ENCODE data around the gene IDH3A.

IDH3A gene

DNA sequence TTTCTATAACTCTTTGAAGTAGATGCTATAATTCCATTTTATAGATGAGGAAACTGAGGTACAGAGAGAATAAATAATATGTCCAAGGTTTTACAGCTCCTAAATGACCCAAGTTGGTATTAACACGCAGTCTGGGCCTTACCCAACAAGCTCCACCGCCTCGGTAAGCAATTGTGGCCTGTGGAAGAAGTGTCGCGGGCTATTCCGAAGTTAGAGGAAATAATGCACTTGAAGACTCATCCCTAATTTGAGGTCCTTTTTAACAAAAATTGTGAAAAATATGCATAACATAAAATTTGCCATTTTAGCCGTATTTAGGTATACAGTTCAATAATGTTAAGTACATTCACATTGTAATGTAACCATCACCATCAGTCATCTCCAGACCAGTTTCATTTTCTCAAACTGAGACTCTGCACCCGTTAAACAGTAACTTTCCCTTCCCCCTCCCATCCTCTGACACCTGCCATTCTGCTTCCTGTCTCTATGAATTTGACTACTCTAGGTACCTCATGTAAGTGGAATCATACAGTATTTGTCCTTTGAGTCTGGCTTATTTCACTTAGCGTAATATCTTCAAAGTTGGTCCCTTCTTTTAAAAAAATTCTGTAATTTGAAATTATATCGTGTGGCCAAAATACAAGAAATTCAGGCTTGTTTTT, 18.2 kb downstream of the IDH3A start:
- no peak for DNase-seq (ENCODE audit: low read depth)

DNA sequence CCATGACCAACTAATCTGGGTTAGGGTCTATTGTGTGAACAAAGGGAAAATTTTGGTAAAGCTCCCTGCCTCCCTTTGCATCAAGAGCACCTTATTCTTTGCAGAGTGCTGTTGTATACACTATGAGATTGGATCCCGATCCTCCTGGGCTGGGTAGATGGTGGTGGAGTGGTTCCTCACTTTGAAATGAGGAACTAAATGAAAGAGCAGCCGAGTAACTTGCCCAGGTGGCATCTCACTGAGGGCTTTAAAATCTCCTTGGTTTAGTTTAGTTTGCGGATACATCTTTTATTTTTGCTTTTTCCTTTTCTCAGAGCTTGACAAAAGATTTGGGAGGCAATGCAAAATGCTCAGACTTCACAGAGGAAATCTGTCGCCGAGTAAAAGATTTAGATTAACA, 19.4 kb downstream of the IDH3A start:
- DNase-seq (ENCODE audit: low read depth), result no peak

DNA sequence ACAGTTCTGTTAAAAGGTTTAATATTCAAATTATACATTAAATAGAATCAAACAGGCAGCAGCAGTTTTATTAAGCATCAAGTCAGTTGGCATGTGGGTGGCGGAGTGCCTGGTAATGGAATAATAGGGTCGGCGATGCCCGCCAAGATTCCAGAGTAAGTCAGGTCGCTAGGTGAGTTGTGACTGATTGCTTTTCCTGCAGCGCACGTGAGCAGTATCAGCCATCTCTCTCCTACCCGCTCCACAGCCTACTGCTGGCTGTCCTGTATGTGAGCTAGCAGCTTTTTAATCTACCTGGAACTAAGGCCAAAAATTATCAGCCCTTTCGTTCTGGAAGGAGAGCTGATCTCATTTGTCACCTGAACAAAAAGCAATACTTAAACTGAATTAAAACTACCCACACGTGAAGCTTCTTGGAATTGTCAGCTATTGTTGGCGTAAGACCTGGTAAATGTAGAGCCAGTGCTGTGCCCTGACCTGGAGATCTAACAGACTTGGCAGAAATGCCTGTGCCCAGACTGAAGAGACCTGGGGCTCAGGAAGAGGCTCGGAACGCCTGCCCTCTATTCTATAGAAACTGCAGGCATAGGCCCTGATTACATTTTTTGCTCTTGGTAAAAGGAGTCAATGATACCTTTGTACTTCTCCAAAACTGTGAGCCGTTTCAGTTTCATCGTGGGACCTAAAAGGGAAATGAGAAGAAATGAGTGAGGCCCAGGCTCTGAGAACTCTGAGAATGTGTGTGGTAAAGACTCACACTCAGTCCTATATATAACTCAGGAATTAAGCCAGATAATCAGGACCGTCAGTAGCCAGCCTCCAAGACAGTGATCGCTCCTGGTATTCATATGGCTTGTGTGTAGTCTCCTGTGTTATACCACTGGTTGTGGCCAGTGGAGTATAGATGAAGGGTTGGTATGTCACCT, 21.9 kb downstream of the IDH3A start:
- DNase-seq (ENCODE audit: low read depth), result no peak

DNA sequence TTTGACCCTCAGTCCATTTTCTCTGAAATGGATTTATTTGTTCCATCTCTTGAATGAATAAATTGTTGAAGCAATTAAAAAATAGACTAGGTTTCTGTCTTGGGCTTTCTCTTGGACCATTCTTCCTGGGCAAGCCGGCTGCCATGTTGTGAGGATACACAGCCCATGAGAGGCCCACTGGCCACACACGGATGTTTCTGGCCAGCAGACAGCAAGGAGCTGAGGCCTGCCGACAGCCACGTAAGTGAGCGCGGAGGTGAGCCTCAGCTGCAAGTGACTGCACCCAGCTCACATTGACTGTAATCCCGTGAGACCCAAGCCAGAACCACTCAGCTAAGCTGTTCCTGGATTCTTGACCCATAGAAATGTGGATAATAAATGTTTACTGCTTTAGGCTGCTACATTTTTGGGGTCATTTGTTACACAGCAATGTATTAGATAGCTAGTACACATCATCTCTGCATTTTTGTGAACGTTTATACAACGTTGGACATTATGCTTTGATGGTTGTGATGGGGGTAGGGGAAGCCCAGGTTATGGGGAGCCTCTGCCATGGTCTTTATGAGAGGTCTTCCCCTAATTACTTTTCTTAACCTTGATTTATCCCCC, 22.8 kb downstream of the IDH3A start:
- DNase-seq (ENCODE audit: low read depth), result no peak

DNA sequence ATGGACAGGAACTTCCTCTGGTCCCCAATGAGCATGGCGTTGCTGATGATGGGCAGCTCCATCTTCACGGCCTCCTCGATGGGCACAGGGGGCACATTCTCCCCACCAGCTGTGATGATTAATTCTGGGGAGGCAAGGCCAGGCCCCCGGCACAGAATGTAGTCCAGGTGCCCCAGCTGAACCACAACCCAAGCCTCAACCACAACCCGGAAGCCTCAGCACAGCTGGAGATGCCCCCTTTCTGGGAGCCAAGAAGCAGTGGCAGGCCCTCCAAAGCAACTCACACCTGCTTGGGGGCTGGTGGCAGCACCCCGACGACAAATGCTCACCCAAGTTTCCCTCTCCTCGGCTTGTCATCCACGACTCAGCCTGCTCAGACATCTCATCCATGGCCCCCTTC, 25.2 kb downstream of the IDH3A start:
- DNase-seq (ENCODE audit: low read depth), result no peak

DNA sequence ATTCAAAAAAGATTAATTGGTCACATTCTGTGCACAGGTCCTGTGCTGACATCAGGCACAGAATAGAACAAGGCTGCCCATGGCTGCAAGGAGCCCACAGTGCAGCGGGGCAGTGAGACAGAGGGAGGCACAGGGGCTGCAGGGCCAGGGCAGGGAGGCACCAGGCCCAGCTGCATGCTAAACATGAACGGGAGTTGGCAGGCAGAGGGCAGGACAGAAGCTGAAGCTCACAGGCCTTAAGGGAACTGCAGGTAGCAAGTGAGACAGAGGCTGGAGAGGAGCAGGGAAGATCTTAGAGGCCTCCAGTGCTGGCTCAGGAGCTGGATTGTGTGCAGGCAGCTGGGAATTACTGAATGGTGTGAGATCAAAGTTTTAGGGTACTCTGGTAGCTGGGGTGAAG, 26.2 kb downstream of the IDH3A start:
- DNase-seq (ENCODE audit: low read depth), result no peak

DNA sequence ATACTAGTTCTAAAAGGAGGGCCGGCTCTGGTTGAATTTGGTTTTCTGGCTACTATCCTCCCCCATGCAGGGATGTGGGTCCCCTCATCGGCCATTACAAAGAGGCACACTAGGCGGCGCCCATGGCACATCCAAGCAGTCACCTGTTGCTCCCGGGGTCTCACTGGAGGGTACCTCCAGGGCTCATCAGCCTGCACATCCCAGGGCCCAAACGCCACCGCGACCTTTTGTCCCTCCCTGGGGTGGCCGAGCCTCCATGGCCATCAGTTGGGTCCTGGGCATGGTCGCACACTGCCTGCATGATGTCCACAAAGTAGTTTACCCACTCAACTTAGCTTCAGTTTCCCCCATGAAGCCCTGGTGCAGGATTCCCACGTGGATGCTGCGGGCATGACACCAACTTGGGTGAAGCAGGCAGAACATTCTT, 28.3 kb downstream of the IDH3A start:
- DNase-seq (ENCODE audit: low read depth), result no peak

DNA sequence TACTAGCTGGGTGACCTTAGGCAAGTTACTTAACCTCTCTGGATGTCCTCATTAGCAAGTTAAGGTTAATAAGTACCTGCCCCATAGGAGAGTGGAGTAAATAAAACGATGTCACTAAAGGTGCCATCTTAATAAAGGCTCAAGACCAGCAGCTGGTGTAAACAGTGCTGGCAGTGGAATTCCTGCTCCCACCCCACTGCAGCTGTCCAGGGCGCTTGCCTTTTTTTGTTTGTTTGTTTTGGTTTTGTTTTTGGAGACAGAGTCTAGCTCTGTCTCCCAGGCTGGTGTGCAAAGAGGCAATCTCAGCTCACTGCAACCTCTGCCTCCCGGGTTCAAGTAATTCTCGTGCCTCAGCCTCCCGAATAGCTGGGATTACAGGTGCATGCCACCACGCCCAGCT, 28.9 kb downstream of the IDH3A start:
- no peak for DNase-seq (ENCODE audit: low read depth)

DNA sequence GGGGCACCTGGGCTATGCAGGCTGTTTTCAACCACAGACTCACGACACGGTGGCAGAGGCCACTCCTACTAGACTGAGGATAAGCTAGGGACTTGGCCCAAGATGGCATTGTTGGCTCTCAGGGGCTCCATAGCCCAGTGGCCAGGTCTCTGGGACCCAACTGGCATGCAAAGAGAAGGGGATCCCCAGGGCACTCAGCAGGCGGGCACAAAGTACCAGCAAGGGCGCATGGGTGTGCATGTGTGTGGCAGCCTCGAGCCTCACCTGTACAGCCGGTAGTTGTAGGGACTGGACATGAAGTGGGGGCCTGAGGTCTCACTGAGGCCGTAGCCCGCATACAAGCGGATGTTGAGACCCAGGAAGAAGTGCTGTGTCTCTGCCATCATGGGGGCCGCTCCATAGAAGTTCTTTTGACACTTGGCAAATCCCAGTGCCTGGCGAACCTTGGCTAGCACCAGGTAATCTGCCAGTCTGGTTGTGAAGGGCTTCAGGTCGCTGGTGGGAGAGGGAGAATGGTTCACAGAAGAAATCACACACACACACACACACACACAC, 30.2 kb downstream of the IDH3A start:
- DNase-seq (ENCODE audit: low read depth), result no peak

DNA sequence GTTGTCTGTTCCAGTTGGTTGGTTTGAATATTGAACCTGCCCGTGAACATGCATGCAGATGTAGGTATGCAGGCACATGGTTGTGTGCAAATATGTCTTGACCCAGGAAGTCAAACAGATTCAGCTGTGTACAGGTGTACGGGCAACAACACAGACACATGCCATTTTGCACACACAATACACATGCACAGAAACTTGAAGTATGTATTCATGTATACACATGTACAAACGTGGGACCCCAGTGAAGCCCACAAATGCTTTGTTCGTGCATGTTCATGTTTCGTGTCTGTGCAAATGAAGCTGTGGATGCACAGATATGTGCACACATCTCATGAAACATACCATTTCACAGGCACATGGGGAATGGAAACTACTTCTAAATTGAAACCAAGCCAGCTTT, 30.7 kb downstream of the IDH3A start:
- no peak for DNase-seq (ENCODE audit: low read depth)

DNA sequence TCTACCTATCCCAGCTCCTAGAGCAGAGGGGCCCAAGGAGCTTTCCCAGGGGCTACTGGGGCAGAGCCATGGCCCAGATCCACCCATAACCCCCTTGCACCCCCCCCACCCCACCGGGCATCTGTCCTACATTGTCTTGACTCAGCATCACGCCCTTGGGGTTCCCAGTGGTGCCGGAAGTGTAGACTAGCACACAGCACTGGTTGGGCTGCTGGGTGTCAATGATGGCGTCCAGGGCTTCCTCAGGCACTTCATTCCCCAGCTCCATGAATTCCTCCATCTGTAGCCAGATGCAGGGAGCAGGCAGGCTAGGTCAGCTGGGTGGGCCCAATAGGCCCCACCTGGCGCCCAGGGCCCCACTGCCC, 33.2 kb downstream of the IDH3A start:
- no peak for DNase-seq (ENCODE audit: low read depth)

DNA sequence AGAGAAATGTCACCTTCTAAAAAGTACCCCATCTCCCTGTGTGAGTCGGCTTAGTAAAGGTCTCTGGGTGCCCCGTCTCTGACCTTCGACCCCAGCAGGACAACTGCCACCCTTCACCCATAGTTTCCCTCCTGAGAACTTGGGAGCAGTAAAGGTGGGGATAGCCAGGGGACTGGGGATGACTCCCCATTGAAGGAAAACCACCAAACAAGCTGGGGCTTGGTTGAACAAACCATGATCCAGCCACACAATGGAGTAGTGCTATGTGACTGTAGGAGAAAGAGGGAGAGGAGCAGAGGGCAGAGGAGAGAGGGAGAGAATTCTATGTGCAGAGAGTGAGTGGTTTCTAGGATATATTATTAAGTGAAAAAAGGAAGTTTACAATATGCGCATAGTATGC, 33.7 kb downstream of the IDH3A start:
- DNase-seq (ENCODE audit: low read depth), result no peak

DNA sequence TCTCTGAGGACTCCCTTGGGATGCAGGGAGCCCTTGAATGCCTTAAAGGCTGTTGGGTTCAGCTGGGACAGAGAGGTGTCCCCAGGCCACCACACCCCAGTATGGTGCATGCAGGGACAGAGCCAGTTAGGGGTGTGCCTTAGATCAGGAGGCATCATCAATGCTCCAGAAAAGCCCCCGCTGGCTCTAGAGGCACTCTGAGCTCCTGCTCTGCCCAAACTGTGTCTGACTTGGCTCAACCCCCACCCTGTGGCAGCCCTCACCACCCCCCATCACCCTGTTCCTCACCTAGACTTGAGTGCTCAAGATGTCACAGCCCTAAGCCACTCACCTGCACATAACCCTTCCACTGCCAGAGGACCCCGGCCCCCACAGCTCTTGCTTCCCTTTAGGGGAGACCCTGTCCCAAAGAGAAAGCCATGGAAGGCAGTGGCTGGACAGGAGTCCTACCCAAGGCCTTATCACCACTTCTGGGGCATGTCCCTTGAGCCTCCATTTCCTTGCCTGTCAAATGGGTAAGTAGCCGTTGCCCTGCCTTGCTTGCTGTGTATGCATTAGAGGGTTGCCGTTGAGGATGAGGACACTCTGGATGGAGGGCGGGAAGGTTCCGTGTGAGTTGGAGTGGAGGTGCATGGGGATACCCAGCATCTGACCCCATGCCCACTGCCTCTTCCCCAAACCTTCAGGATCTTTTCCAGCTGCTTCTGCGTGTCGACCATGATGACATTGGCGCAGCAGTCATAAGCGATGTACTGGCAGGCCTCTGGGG, 43.8 kb downstream of the IDH3A start:
- DNase-seq (ENCODE audit: low read depth), result no peak

DNA sequence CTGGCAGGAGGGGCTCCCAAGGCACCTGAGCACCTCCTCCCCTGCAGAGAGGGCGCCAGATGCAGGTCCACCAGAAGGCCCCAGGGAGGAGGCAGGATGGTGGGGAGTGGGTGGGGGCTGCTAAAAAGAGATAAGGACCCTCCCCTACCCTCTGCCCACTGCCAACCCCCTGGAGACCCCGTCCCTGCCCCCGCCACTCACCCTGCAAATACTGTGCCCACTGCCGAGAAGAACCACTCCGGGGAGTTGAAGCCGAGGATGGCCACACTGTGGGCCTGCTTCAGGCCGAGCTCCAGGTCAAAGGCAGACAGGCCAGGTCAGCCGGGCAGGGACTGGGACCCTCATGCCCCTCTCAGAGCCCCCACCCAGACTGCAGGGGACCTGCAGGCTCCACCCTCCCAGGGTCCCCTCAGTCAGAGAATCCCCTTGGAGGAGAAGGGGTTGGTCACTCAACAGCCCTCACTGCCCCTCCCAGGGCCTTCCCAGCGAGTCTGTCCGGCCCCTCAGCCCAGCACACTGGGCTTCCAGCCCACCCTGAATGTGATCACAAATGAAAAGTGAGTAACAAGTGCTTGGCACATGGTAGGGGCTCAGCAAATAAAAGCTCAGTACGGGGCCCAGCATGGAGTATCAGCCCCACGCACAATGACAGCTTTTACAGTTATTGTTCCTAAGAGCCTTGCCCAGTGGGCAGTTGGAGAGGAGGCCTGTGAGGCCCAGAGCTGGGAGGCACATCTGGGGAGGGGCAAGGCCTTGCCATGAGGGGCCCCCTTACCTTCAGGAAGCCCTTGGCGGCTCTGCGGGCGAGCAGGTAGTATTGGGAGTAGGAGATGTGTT, 44.8 kb downstream of the IDH3A start:
- no peak for DNase-seq (ENCODE audit: low read depth)

DNA sequence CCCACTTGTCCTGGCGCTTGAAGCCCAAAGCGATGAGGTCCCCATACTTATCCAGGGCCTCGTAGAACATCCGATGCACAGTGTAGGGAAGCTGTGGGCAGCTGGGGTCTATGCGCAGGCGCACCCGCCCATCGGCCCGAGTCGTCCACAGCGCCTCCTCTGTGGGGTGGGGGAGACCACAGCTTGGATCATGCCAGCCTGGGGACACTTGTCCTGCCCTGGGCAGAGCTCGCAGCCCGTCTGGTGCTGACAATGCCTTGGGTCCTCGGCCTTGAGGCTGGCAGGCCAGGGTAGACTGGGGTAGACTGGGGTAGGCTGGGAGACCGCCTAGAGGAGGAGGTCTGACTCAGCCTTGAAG, 45.4 kb downstream of the IDH3A start:
- no peak for DNase-seq (ENCODE audit: low read depth)

DNA sequence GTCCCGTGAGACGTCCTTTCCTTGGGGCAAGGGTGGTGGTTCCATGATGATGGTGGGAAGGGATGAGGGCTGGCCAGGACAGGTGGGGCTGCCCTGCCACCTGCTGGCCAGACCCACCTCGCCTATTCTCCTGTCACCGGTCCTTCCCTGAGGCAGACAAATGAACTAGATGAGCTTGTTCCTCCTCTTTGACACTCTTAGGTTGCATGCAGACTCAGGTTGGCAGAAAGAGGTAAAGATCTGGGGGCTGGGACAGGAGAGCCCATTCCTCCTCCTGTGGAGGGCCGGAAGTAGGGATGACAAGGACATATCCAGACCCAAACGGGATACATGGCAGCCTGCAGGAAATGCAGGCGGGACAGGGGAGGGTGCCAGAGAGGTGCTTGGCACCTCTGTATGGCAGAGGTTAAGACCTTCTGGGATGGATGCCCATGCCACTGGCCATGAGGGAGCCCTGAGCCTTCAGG, 46.6 kb downstream of the IDH3A start:
- no peak for DNase-seq (ENCODE audit: low read depth)

DNA sequence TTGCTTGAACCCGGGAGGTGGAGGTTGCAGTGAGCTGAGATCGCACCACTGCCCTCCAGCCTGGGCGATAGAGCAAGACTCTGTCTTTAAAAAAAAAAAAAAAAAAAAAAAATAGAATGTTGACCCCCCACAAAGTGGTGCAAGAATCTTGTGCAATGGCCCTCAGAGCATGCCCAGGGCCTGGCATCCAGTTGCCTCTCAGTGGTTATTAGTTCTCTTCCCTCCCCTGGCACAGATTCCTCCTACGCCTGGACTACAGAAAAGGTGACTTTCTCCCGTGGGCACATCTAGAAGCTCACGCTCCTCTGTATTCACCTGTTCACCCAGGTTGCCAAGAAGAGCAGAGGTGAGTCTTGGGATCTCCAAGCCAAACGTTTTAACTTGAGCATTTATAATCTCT, 48.5 kb downstream of the IDH3A start:
- DNase-seq (ENCODE audit: low read depth), result no peak

DNA sequence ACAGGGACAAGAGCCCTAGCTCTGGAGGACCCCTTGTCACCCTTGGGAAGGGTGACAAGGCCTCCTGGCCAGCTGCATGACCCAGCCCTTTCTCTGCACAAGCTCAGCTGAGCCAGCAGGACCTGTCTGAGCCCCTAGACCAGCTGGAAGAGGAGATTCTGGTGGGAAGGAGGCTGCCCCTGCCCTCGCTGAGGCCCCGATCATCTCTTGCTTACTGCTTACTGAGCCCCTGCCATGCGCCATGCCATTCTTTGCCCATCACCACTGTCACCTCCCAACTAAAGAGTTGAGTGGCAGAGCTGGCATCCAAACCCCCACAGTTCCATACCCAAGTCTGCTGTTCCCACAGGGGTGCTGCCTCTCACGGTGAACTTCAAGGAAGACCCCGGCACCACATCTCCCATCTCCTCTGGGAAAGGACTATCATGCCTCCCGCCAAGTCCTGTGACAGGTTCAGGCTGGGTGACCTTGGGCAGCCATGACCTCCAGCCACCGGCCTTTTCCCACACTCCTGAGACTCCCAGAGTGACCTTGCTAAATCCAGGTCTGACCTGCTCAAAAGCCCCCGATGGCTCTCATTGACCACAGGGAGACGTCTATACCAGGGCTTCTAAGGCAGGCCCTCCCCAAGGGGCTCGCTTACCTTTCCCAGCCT, 51.2 kb downstream of the IDH3A start:
- DNase-seq (ENCODE audit: low read depth), result no peak

DNA sequence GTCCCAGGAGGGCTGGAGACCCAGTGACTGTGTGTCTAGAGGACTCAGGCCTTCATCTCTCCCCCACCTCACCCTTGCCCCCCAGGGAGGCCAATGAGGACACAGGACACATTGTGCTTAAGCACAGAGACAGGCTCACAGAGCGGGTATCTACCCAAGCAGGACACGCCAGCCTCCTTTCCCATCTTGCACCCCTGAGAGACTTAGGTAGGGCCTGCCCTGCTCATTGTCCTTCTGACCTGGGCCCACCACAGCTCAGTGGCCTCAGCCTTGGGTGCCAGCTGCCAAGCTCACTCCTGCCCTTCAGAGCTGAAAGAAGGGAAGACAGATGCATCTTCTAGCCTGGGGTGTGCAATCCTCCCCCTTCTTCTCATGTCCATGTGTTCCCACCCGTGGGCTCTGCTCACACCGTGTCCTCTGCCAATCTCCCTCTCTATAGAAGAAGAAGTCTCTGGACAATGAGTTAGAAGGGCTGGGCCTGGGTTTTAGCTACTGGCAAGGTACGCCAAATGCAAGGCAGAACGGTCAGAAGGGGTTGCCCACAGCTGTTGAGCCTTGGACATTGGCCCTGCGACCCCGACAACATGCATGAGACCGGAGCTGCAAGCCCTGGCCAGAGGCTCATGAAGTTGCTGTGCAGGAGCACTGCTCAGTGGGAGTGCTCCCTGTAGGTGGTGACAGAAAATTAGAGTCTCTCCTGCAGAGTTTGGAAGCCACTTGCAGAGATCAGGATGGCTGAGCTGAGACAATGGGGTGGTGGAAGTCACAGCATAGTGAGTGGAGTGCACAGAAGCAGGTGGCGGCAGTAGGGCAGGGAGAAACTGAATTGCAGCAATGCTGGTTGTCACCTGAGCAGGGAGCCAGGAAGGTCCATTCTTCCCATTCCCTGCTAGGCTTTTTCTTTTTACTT, 52.4 kb downstream of the IDH3A start:
- no peak for DNase-seq (ENCODE audit: low read depth)
